Measurements from ENCODE around the gene PIK3R6. TPM values are rescaled to one million over a fixed set of nuclear protein-coding genes. Genes with fewer than 3 reads are reported as not detected.

The PIK3R6 gene
- total RNA-seq, 1 donor from 2014 or later, result 0.56 TPM

- Mint-ChIP-seq H3K27me3 (ENCODE audit: unreplicated experiment) (peaks cover 10% of the 10 kb centered on the region), H3K4me3 (ENCODE audit: unreplicated experiment) (no peak overlapping the region), H3K4me1 (ENCODE audit: unreplicated experiment) (no peaks in the 10 kb centered on the region), H3K36me3 (ENCODE audit: low read depth, unreplicated experiment) (no peaks in the 10 kb centered on the region), H3K27ac (ENCODE audit: unreplicated experiment) (no peak overlapping the region), H3K9me3 (ENCODE audit: unreplicated experiment) (peaks cover 10% of the 10 kb centered on the region)
- DNase-seq (ENCODE audit: low spot score), result no peak
- no peak for TF ChIP-seq CTCF (IDR thresholded peaks at IDR 0.05; ENCODE audit: unreplicated experiment)
Measured at GRCh38 chr17:8762012-8762411, 105.5 kb downstream of the PIK3R6 start.

- Mint-ChIP-seq H3K36me3 (ENCODE audit: low read depth, unreplicated experiment) (no peaks in the 10 kb centered on the region), H3K4me3 (ENCODE audit: unreplicated experiment) (no peak within 1 kb of the TSS), H3K4me1 (ENCODE audit: unreplicated experiment) (no peaks in the 10 kb centered on the region), H3K27ac (ENCODE audit: unreplicated experiment) (no peak within 1 kb of the TSS), H3K27me3 (ENCODE audit: unreplicated experiment) (peaks cover 18% of the 10 kb centered on the region), H3K9me3 (ENCODE audit: unreplicated experiment) (peaks cover 10% of the 10 kb centered on the region)
- no peak for TF ChIP-seq CTCF (IDR thresholded peaks at IDR 0.05; ENCODE audit: unreplicated experiment)
- DNase-seq (ENCODE audit: low spot score), result no peak
Measured at GRCh38 chr17:8758137-8758596, 109.3 kb downstream of the PIK3R6 start, which contains the start of gene SPDYE4. Gene SPDYE4 (minus strand): TSS chr17:8758546. CDS start chr17:8758382, 164 bp downstream.

GRCh38 chr17:8757189-8757588 is 110.3 kb downstream of the PIK3R6 start:
- Mint-ChIP-seq H3K9me3 (ENCODE audit: unreplicated experiment) (peaks cover 2% of the 10 kb centered on the region), H3K27ac (ENCODE audit: unreplicated experiment) (no peak overlapping the region), H3K27me3 (ENCODE audit: unreplicated experiment) (peaks cover 18% of the 10 kb centered on the region), H3K4me3 (ENCODE audit: unreplicated experiment) (no peak overlapping the region), H3K4me1 (ENCODE audit: unreplicated experiment) (peaks cover 2% of the 10 kb centered on the region), H3K36me3 (ENCODE audit: low read depth, unreplicated experiment) (no peaks in the 10 kb centered on the region)
- TF ChIP-seq CTCF (IDR thresholded peaks at IDR 0.05; ENCODE audit: unreplicated experiment), result no peak
- DNase-seq (ENCODE audit: low spot score), result no peak

- DNase-seq (ENCODE audit: low spot score), result no peak
Measured at GRCh38 chr17:8755590-8756255, 111.8 kb downstream of the PIK3R6 start.

More at GRCh38 chr17:8755590-8756255, 111.8 kb downstream of the PIK3R6 start:
- Mint-ChIP-seq H3K9me3 (ENCODE audit: unreplicated experiment) (no peaks in the 10 kb centered on the region), H3K4me1 (ENCODE audit: unreplicated experiment) (peaks cover 4% of the 10 kb centered on the region), H3K36me3 (ENCODE audit: low read depth, unreplicated experiment) (no peaks in the 10 kb centered on the region), H3K4me3 (ENCODE audit: unreplicated experiment) (no peak overlapping the region), H3K27me3 (ENCODE audit: unreplicated experiment) (peaks cover 18% of the 10 kb centered on the region), H3K27ac (ENCODE audit: unreplicated experiment) (no peak overlapping the region)
- no peak for TF ChIP-seq CTCF (IDR thresholded peaks at IDR 0.05; ENCODE audit: unreplicated experiment)

All from endothelial cell (in vitro differentiated cells).